GM18505 (cell line): Measurements from ENCODE around the gene TRIP12.
A peak's percentile ranks its signal among the peaks of the same experiment; 100 is the strongest.
"Not testable (repeated sequence)": the region's sequence is repeated elsewhere in the genome, so short reads cannot be mapped to it uniquely, and the experiment has no call there.

ENCODE experiments used
- ATAC-seq: cut with Tn5 transposase; IDR thresholded peaks from one replicate; pipeline ENCODE4 v1.9.1; 2021; ENCODE audit not compliant: unreplicated experiment
- POLR2A ChIP-seq: IDR thresholded peaks from 4 replicates; pipeline ENCODE4 v1.6.1; 2011; ENCODE audit warnings: borderline replicate concordance; ENCODE audit not compliant: insufficient read depth, insufficient read length; ENCODE audit errors: extremely low read depth

TRIP12 gene

DNA sequence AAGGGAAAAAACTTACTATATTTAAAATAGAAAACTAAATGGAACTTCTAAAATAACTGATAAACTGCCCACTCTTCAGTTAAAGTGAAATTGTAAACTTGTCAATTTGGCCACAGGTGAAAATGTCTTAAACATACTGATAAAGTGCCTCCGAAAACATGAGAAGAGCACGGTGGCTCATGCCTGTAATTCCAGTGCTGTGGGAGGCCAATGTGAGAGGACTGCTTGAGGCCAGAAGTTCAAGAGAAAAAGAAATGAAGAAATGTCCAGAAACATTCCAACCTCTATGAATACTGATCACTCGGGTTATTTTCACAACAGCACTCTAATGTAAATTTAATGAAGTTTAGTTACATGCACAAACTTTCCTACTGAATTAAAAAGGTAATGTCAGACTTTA is 144.1 kb downstream of the TRIP12 start:
- TF ChIP-seq POLR2A, result no peak
- no peak for ATAC-seq

GRCh38 chr2:229775614-229776313 is 146.0 kb downstream of the TRIP12 start:
- peak; percentile 59 for ATAC-seq
- TF ChIP-seq POLR2A, result no peak

GRCh38 chr2:229774237-229774636 is 147.6 kb downstream of the TRIP12 start:
- no peak for ATAC-seq
- no peak for TF ChIP-seq POLR2A

GRCh38 chr2:229768235-229768634 is 153.6 kb downstream of the TRIP12 start:
- no peak for TF ChIP-seq POLR2A

GRCh38 chr2:229765721-229766120 is 156.1 kb downstream of the TRIP12 start:
- no peak for TF ChIP-seq POLR2A
- ATAC-seq, result no peak

More at GRCh38 chr2:229768235-229768634, 153.6 kb downstream of the TRIP12 start:
- ATAC-seq, result no peak

DNA sequence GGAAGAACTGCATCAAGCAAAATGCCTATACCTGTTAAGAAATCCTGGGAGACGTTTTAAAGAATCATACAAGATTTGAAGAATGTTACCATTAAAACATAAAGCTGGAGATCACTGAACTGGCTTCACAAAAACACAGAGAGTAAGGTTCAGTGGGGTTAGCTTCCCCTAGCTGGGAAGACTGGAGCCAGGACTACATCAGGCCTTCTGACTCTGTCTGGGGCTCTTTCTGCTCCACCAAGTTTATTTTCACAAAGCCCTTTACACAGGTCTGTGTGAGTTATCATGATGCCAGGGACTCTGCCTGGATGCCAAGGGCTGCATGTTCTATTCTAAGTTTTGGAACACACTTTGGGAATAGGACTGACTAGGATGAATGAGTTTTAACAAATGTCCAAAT is 160.1 kb downstream of the TRIP12 start:
- TF ChIP-seq POLR2A, result no peak
- ATAC-seq, result no peak

DNA sequence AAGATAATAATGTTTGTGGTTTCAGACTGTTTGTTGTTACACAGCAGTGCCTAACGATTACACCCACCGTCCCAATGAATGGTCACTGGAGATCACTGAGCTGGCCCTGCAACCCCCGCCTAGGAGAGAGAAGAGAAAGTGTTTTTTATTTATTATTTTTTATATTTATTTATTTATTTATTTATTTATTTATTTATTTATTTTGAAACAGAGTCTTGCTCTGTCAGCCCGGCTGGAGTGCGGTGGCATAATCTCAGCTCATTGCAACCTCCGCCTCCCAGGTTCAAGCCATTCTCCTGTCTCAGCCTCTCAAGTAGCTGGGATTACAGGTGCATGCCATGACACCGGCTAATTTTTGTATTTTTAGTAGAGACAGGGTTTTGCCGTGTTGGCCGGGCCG is 164.3 kb downstream of the TRIP12 start:
- ATAC-seq, result not testable (repeated sequence)

DNA sequence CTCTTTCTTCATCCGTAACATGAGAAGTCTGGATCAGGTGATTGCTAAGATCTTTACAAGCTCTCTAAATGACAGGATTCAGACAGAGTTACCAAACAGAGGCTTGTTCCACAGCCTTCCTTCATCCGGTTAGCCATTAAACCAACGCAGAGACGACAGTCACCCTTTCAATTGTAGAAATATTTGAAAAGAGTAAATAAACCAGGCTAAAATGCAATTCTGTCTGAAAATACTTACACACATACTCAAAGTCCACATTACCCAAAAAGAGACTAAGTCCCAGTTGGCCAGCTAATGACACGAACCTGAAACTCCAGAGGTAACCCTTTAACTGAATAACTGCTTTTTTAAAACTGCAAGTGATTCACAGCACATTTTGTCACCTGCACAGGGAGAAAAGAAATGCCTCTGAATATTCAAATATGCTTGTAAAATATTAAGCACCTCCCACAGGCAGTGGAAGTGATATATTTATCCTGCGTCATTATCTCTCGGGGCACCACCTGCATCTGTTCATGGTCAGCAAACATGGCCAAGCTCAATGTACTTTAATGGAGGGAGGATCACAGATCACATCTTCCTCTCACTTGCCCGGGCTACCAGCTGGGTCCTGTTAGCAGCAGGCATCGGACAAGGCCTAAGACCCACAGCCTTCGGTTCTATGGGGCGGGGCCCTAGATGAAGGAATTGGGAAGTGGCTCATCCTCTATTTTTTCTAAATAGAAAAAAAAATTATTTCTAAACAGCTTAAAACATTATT is 168.7 kb downstream of the TRIP12 start:
- no peak for ATAC-seq
- TF ChIP-seq POLR2A, result no peak

DNA sequence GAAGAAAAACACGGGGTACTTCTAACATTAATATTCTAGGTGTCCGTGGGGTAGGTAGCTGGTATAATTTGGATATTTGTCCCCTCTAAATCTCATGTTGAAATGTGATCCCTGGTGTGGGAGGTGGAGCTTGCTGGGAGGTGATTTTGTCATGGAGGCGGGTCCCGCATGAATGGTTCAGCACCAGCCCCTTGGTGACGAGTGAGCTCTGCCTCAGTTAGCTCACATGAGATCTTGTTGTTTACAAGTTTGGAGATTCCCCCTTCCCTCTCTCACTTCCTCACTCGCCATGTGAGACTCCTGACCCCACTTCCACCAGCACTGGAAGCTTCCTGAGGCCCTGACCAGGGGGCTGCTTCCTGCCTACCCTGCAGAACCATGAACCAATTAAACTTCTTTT is 172.0 kb downstream of the TRIP12 start:
- ATAC-seq, result no peak

GRCh38 chr2:229748950-229749349 is 172.9 kb downstream of the TRIP12 start:
- ATAC-seq, result no peak
- TF ChIP-seq POLR2A, result no peak

More for the DNA sequence above, 172.0 kb downstream of the TRIP12 start:
- no peak for TF ChIP-seq POLR2A

GRCh38 chr2:229742691-229743090 is 179.1 kb downstream of the TRIP12 start:
- not testable (repeated sequence) for ATAC-seq

DNA sequence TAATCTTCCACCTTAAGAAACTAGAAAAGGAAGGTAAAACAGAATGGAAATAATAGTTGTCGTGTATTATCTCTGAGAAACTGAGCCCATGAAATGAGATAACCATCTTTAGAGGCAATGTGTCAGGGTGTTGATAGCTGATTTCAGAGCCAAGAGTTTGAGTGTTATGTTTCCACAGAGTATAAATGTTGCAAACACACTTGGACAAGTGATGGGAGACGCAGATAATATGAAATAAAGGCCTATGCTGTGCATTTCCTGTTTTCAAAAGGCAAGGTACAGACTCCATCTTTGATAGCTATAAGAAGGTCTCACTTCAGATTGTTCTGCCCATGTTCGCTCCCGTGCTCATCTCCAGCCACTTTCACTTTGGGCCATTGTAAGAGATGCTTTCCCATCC is 181.5 kb downstream of the TRIP12 start:
- TF ChIP-seq POLR2A, result no peak
- ATAC-seq, result no peak

- no peak for TF ChIP-seq POLR2A
- ATAC-seq, result no peak
These were observed 183.7 kb downstream of the TRIP12 start for GRCh38 chr2:229738024-229738625.

GRCh38 chr2:229734410-229734809 is 187.4 kb downstream of the TRIP12 start:
- no peak for TF ChIP-seq POLR2A
- ATAC-seq, result no peak
